ENCODE measurements around the gene DCN.

Gene DCN

DNA sequence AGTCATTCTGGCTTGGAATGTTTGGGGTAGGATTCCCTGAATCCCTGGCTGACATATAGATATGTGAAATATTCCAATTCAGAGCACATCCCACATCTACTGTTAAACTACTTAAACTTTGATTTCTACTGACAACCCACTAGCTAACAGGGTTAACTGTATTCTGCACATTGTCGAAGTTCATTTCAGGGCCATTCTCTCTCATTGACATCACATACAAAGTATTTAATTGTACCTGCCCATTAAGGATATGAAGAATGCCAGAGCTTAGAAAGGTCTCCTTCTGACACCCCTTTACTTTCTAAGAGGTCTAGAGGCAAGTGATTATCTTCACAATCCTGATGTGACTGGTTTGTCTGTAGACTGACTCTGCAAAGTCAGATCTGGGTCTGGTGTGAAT, 2.8 kb upstream of the DCN start:
- no peak for DNase-seq (ENCODE audit: low read depth)

DNA sequence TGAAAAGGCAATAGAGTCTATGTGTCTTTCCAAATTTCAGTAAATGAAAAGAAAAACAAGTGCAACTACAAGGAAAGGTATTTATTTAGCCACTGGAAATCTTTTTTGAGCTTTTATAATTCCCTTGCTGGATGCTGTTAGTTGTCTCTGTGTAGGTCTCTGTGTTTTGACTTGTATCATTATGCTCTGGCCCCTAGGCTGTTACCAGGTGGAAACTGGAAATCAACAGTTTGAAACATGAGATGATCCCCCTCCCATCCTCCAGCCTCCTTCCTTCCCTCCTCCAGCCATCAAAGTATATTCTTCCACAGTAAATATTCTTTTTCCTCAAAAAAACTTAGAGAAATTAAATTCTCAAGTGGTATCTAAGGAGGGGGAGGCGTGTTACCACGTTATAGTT, 934 bp upstream of the DCN start:
- DNase-seq (ENCODE audit: low read depth): no peak

DNA sequence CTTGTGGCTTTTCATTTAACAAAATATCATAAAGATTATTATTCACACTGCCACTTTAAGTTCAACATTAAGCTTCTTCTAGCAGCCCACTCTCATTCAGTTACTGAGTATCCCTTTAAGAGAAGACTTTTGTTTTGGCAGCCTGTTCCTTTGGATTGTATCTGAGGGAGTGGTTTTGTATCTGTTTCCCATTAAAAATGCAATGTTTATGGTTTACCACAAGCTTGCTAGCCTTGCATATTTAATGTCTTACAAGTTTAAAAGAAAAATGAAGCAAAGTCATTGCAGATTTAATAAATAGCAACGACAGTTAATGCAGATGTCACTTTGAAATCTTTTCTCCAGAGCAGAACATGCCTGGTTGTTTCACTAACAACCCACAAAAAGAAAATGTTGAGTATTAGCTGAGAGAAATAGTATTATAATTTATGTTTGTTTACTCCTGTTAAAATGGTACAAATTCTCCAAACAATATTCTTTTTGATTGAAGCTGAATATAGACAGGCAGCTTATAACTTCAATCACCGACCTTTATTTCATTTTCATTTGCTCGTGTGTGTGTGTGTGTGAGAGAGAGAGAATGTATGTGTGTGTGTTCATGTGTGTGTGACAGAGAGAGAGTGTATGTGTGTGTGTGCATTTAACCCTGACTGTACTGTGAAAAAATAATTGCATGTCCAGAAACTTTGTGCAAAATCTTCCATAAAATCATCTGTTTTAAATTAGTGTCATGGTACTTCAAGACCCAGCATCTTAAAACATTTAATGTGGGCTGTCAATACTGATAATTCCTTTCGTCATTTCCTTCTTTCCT, 1.8 kb downstream of the DCN start:
- DNase-seq (ENCODE audit: low read depth): no peak

GRCh38 chr12:91179966-91180561, 2.6 kb downstream of the DCN start:
- no peak for DNase-seq (ENCODE audit: low read depth)

DNA sequence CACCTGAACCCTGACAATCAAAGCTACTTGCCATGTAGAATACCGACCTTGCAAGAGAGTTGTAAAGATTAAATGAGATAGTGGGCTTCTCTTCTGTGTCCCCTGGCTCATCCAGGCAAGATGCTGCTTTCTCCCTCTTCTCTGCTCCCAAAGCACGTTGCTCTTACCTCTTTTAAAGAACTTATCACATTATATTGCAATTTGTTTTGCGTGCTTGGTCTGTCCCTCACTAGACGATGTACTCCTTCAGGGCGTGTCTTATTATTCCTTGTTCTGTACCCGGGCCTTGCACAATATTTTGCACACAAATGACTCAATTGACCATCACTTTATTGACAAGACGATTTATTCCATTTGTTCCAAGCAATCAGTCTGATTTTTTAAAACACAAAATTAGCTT, 3.3 kb downstream of the DCN start:
- no peak for DNase-seq (ENCODE audit: low read depth)

GRCh38 chr12:91178781-91179180, 3.8 kb downstream of the DCN start:
- no peak for DNase-seq (ENCODE audit: low read depth)

- DNase-seq (ENCODE audit: low read depth): no peak
Observed at GRCh38 chr12:91178139-91178561, 4.5 kb downstream of the DCN start.

- DNase-seq (ENCODE audit: low read depth): no peak
Observed at GRCh38 chr12:91177381-91177780, 5.2 kb downstream of the DCN start.

DNA sequence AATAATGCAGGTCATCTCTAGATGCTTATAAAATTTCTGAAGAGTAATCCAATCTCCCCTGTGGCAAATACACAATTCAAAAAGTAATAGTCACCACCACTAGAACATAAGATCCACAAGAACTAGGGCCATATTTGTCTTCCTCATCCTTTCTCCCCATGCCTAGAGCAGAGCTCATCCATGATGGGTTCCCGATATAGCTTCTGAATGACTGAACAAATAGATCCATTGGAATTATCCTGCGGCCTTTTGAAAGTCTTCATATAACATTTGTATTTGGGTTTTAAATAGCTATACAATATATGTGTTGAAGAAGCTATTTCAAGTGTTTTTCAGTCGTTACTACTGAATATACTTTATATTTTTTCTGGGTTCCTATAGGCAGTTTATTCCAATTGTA, 5.7 kb downstream of the DCN start:
- DNase-seq (ENCODE audit: low read depth): no peak

GRCh38 chr12:91176358-91176757, 6.3 kb downstream of the DCN start:
- DNase-seq (ENCODE audit: low read depth): no peak

DNA sequence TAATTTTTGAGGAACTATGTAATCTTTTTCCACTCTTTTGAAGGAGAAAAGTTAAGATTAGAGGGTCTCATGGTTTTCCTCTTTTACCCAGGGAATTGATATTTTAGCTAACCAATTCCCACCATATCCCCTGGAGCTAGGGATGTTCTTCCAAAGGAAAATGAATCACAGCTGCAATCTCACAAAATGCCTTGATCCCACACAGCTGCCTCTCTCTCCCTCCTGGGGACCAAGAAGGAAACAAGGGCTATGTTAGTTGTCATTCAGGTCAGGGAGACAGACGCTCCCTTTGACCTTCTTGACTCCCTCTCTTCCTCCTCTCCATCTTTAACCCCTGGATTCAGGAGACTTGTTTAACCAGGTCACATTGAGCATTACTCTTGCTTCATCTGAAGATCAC, 9.5 kb downstream of the DCN start:
- no peak for DNase-seq (ENCODE audit: low read depth)

DNA sequence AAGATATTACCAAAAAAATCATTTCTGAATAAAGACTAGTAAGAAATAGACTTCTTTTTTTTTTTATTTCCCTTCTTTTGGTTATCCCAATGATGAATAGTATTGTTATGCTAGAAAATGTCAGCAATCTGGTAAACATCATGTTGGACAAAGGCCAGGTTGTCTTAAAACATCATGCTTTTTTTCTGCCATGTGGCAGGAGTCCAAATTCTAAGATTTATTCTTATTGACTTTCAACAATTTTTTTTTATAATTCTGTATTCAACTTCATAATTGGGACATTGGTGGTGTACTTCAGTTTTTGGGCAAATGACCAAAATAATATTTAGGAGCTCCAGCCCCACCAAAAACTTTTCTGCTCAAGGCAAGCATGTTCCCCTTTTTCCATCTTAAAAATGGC, 10.5 kb downstream of the DCN start:
- DNase-seq (ENCODE audit: low read depth): no peak

GRCh38 chr12:91171476-91171875, 11.1 kb downstream of the DCN start:
- DNase-seq (ENCODE audit: low read depth): no peak

GRCh38 chr12:91163116-91163515, 19.5 kb downstream of the DCN start:
- DNase-seq (ENCODE audit: low read depth): no peak

- DNase-seq (ENCODE audit: low read depth): no peak
Observed at GRCh38 chr12:91161009-91161408, 21.6 kb downstream of the DCN start.

DNA sequence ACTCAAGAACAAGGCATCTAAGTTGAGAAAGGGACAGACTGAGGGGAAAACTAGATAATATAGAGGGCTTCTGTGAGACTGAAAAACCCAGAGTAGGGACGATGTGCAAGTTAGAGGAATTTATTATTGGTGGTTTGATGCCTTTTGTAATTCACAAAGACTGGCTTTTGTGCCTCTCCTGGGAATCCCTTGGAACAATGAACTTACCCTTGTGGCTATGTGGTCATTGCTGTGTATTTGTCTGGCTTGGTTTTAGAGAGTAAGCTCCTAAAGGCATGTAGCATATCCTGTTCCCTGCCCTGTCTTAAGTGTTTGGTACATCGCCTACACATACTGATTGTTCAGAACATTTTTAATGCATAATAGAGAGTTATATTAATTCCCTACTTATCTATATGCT, 26.6 kb downstream of the DCN start:
- no peak for DNase-seq (ENCODE audit: low read depth)

DNA sequence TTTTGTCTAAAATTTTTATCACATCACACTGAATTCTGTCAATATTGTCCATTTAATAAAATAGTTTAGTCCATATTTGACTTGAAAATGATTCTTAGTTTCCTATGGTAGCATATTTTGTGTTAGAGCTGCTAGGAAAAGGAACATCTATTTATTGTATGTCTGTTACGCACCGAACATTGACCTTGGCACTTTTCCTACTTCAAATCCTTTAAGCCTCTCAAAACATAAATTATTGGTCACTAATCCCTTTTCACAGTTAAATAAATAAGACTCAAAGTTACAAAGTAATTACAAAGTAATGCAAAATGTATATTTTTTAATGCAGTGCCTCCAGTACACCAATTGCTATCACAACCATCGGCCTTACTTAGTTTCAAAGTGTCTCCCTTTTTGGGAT, 28.5 kb downstream of the DCN start:
- no peak for DNase-seq (ENCODE audit: low read depth)

- no peak for DNase-seq (ENCODE audit: low read depth)
Observed at GRCh38 chr12:91144053-91144452, 38.6 kb downstream of the DCN start.

DNA sequence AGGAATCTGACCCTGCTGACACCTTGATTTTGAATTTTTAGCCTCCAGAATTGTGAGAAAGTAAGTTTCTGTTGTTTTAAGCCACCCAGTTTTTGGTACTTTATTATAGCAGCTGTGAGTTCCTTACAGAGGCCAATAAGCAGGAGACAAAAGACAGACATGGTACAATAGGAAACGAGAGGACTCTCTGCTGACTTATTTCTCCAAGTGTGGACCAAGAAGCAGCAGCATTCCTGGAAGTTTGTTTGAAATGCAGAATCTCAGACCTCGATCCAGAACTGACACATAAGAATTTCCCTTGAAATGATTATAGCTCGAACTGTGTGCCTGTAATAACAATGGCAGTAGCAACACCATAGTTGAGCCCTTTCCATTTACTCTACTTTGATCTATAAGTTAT, 39.4 kb downstream of the DCN start:
- no peak for DNase-seq (ENCODE audit: low read depth)

DNA sequence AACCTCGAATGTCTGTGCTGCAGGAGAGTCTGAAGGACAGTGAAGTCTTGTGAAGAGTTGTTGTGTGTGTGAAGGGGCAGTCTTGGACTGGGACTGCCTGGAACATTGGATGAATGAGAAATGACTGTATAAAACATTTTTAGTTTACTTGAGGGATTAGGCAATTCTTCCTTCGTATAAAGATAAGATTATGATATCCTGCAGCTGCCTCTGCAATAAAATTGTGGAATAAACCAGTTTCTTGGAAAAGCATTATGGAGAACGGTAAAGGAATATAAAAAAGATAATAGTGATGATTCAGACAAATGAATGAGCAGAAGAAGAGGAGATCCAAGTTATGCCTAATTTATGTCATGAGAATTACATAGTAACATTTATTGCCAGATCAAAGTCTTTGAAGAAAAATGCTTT, 40.4 kb downstream of the DCN start:
- no peak for DNase-seq (ENCODE audit: low read depth)

GRCh38 chr12:91140026-91140931, 42.3 kb downstream of the DCN start:
- no peak for DNase-seq (ENCODE audit: low read depth)

DNA sequence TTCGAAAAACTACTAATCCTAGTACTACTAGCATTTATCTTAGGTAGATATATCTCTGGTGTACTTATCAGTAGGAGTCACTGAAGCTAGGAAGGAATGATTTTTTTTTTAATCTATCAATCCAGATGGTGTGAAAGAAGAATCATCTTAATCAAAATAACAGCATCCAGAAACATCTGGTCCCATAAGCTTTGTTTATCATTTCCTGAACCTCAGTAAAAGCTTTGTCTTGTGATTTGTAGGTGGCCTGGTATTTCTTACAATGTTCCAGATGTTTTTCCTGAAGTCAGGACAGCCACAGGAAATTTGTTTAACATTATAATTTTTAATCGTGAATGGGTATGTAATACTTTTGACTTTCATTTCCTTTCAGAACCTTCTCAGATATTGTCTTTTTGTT, 43.3 kb downstream of the DCN start:
- DNase-seq (ENCODE audit: low read depth): no peak

- DNase-seq (ENCODE audit: low read depth): no peak
Observed at GRCh38 chr12:91138337-91138920, 44.2 kb downstream of the DCN start.

Data from stimulated activated CD8-positive, alpha-beta memory T cell treated with anti-CD3 and anti-CD28 coated beads, Interleukin-12 subunit alpha, Interleukin-12 subunit beta, amount 100 ng/mL, for 4 hours (primary cell).